HG02938 (cell line): ENCODE results near the gene AKNAD1.

Experiments used
- ATAC-seq: cut with Tn5 transposase; IDR thresholded peaks from one replicate; pipeline ENCODE4 v1.9.1; 2021; ENCODE audit warnings: mild to moderate bottlenecking, moderate library complexity; ENCODE audit not compliant: unreplicated experiment

AKNAD1 gene

DNA sequence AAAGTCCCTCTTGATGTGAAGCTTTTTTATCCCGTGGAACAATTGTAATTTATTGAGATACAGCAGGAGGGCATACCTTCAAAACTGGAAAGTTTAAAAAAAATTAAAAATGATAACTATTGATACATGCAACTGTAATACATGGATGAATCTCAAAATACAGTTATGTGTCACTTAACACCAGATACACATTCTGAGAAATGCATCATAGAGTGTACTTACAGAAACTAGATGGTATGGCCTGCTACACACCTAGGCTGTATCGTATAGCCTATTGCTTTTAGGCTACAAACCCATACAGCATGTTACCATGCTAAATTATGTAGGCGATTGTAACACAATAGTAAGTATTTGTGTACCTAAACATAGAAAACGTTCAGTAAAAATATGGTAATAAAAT, 7.1 kb upstream of the AKNAD1 start:
- no peak for ATAC-seq

DNA sequence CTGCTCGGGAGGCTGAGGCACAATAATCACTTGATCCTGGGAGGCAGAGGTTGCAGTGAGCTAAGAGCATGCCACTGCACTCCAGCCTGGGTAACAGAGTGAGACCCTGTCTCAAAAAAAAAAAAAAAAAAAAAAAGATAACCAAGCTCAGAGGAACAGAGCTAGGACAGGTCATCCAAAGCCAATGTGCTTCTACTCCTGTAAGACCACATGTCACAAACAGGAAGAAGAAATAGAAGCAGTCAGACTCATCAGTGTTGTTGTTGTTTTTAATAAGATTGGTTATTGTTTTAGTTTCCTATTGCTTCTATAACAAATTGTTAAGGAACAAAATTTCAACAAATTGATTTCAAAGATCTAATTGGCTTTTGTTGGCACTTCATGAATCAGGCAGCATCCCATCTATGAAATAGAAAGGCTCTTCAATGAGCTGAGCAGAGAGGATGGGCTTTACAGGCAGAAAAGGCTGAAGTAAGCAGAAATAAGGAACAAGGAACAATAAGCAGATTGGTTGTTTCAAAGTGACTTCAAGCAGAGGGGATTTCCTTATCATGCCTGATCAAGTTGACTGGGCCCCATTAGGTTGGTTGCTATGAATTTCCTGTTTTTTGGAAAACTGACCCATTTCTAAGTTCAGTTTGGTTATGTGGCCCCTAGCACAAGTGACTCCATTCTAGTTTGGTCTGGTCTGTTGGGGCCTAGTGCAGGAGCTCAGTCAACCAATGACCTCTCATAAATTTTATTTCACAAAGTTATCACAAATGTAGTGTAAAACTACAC, 6.0 kb upstream of the AKNAD1 start:
- no peak for ATAC-seq

GRCh38 chr1:108862017-108862610, 5.2 kb upstream of the AKNAD1 start:
- no peak for ATAC-seq

GRCh38 chr1:108861566-108861965, 4.7 kb upstream of the AKNAD1 start:
- ATAC-seq = no peak

GRCh38 chr1:108860190-108860907, 3.5 kb upstream of the AKNAD1 start:
- no peak for ATAC-seq

DNA sequence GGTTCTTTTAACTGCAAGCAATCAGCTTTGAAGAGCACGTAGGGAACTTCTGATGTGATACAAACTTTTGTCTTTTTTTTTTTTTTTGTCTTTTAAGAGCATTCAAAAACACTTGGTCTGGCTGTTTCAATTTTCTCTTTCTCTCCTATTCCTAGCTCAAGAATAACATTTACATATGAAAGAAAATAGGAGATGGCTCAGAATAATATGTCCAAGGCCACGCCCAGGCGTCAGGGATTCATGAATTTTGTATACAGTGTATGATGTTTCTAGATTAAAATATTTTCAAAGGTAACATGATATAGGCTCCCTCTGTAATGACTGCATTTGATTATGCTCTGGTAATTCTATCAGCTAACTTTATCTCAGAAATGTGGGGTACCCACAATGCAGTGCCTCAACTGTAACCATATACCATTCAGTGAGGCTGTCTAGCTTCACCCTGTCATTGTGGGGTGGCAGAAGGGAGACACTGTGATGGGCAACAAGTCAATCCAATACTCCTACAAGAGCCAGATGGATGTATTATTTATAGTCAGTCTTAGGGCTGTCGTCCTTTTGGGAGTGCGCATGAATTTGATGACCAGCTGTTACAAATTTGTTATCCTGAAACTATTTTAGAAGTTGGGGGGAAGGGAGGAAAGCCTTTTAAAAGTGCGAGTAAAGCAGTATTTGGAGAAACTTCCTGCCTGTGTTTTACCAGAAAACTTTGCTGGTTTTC, 1.5 kb upstream of the AKNAD1 start:
- no peak for ATAC-seq

- ATAC-seq = no peak
These were observed 2.5 kb downstream of the AKNAD1 start for GRCh38 chr1:108854221-108855019.

GRCh38 chr1:108852221-108852975, 4.5 kb downstream of the AKNAD1 start:
- ATAC-seq = no peak

DNA sequence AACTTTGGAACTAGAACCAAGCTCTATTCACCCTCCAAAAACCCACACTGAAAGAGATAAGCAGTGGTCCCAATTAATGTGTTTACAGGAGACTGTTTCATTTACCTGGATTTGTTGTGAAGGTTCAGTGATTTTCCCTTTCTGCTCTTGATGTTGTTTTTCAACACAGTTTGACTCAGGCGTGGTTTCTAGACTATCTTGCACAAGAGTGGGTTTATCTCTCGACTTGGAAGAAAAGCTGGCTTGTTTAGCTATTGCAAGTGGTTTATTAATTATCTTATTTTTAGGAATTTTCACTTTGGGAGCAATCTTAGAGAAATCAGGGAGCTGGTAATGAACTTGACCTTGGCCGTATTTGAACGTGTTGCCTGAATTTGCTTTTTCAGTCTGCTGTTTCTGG, 5.3 kb downstream of the AKNAD1 start:
- no peak for ATAC-seq

DNA sequence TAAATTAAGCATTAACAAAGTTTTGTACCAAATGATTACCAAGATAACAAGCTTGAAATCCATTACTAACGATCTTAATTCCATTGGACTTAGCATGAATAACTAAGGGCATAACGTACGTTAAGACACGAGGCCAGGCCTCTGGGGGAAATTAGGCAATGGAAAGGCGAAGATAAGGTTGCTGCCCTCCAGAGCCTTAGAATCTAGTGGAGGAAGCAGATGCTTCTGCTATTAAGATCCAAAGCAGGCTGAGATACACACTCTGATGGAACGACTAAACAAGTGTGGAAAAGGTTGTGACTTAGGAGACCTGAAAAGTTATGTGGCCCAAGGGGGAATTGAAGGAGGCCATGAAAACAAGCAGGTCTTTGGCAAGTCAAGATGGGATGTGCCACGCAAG, 6.0 kb downstream of the AKNAD1 start:
- no peak for ATAC-seq

- ATAC-seq = no peak
These were observed 8.1 kb downstream of the AKNAD1 start for GRCh38 chr1:108848806-108849205.

GRCh38 chr1:108847494-108847893, 9.4 kb downstream of the AKNAD1 start:
- no peak for ATAC-seq

- ATAC-seq = no peak
These were observed 10.9 kb downstream of the AKNAD1 start for GRCh38 chr1:108845991-108846390.

DNA sequence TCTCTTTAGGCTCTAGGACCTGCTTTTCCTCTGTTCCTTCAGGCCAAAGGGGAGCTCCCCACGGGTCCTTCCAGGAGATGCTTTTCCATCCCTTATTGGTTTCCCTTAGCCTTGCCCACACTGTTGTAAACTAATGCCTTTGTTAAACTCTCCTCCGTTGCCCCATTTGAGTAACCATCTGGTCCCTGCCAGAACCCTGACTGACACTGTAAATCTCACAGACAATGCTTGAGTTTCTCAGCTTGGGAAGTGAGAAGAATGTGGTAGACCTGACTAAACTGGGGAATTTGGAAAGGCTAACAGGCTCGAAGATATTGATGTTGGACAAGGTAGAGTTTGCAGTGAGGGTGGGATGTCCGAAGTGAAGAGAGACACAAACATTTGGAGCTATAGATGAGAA, 11.4 kb downstream of the AKNAD1 start:
- ATAC-seq = no peak

GRCh38 chr1:108843390-108844137, 13.3 kb downstream of the AKNAD1 start:
- no peak for ATAC-seq

DNA sequence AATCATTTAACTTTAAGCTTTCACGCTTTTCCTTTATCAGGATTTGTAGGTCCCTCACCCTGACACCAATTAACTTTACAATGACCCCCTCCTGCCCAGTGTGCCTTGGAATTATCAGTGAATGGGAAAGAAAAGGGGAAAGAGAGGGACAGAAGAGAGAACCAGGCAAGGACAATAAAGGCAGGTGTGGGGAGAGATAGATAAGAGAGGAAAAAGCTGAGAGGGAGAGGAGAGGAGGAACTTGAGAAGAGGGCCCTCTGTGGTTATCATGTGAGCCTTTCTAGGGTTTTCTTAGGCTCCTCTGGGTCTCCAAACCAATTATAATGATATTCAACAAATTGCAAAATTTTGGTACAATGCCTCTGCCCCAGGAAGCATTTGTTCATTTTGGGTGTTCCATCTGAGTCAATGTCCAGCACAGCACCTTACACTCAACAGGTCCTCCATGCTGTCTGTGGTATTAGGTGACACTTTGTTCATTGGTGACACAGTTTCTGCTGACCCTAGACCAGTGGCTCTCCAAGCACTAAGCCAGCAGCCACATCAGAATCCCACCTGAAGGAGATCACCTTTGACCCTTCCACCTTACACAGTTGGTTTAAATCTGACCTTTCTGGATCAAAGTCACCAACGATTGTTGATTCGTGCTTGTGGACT, 14.2 kb downstream of the AKNAD1 start:
- ATAC-seq = no peak

DNA sequence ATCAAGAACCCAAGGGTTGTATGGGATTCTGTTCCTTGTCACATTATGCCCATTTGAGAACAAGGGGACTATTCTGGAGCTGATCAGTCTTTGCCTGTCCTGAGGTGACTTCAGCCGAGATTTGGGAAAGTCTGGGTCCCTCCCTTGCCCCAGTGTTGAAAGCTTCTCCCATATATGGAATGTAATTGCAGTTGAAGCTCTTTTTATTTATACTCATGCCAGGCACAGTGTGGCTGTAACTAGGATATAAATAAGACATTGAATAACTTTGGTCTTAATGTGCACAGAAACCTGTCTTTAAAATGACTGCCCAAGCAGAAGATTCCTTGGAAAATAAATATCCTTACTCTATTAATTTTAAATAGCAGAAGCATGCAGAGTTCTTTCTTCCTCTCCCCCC, 15.2 kb downstream of the AKNAD1 start:
- no peak for ATAC-seq

GRCh38 chr1:108832929-108833328, 24.0 kb downstream of the AKNAD1 start:
- ATAC-seq = no peak

- no peak for ATAC-seq
These were observed 25.7 kb downstream of the AKNAD1 start for GRCh38 chr1:108831225-108831624.
